ENCODE results near the gene MYL10. TPM values are rescaled to one million over a fixed set of nuclear protein-coding genes. Genes with fewer than 3 reads are reported as not detected.

Gene MYL10
- total and polyA plus RNA-seq, 10 of the 15 experiments (the other 5 are each of a cell fraction or from before 2014, with no cell fraction given) = not detected

DNA sequence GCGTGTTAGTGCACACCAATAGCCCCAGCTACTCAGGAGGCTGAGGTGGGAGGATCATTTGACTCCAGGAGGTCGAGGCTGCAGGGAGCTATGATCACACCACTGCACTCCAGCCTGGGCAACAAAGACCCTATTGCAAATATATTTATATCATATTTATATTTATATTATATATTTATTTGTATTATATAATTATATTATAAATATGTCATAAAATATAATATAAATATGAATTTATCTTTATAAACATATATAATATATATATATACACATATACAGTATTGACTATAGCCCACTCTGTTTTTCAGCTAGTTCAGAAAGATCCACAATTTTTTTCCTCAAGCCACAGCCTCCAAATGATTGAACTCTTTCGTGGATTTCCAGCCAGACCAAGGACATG, 45.3 kb upstream of the MYL10 start:
- H3K4me3 ChIP-seq = no peak overlapping the region
- DNase-seq (ENCODE audit: low read depth, low spot score) = no peak
- BruUV-seq (replicated peaks) = no TSS peak
- no peak for FAIRE-seq
- H3K27me3 ChIP-seq (replicated peaks in 1 of 2; ENCODE audit: control insufficient read depth in 2 of 2, insufficient read depth in 2 of 2, low read length in 1 of 2) = no peaks in the 10 kb centered on the region
- no peaks in the 10 kb centered on the region for H3K36me3 ChIP-seq (ENCODE audit: control insufficient read depth in 2 of 2, insufficient read depth in 2 of 2, low read length in 1 of 2)
- WGBS (ENCODE audit: insufficient coverage, insufficient replicate concordance, low lambda C conversion rate, missing lambda C conversion rate) = 25% methylated on average over 3 of the region's 3 CpGs
- no peaks in the 10 kb centered on the region for H3K4me1 ChIP-seq (ENCODE audit: control insufficient read depth, insufficient read depth, low read length)
- ATAC-seq = no peak
- H3K9me3 ChIP-seq (replicated peaks; ENCODE audit: control insufficient read depth, insufficient read depth, low read length) = no peaks in the 10 kb centered on the region; the same call in 2 of the 3 replicates
- H3K79me2 ChIP-seq (ENCODE audit: control insufficient read depth, insufficient read depth, low read length) = no peaks in the 10 kb centered on the region
- RAD21 ChIA-PET (ENCODE audit: unreplicated experiment) = no interaction called here
- H2AFZ ChIP-seq (ENCODE audit: control insufficient read depth, low read depth, low read length) = no peak overlapping the region
- SMC1A ChIA-PET (ENCODE audit: uncharacterized antibody, unreplicated experiment) = no interaction called here
- no peak overlapping the region for H3K4me2 ChIP-seq (ENCODE audit: control insufficient read depth, insufficient read depth)
- no peak overlapping the region for H3K9ac ChIP-seq (ENCODE audit: control insufficient read depth, insufficient read depth, low read length)
- CTCF ChIA-PET = no interaction called here
- TF ChIP-seq BMI1 (IDR thresholded peaks at IDR 0.05; ENCODE audit: borderline replicate concordance) = no peak
- no peaks in the 10 kb centered on the region for H4K20me1 ChIP-seq (ENCODE audit: control insufficient read depth, insufficient read depth)
- intact Hi-C loops (cut with micrococcal nuclease; ENCODE audit: unreplicated experiment) (no loop called here), in situ Hi-C loops (cut with MboI) (no loop called here)
- H3K27ac ChIP-seq (ENCODE audit: control insufficient read depth, insufficient read depth) = no peak overlapping the region
- POLR2A ChIA-PET = interaction anchor here (0.5 kb wide), 1 partner anchor 720 kb away, joined by 3 read pairs; no protein-coding TSS in a partner anchor

DNA sequence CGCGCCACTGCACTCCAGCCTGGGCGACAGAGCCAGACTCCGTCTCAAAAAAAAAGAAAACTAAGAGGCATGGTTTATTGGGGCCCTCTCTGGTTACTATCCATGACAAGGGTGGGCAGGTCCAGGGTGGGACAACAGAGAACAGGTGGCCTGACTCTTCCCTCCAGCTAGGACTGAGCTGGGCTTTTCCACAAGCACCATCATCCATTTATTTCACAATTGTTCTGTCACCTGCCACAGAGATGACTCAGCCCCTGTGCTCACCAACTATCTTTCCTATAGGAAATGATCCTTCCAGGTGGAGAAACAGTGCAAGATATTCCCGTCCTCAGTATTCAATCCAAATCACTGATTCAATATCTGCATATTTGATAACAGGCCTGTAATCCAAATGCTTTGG, 44.9 kb upstream of the MYL10 start:
- Histone ChIP-seq H3K9me3 (replicated peaks; ENCODE audit: control insufficient read depth, insufficient read depth, low read length) (no peaks in the 10 kb centered on the region; the same call in 2 of the 3 replicates), H3K9ac (ENCODE audit: control insufficient read depth, insufficient read depth, low read length) (no peak overlapping the region), H3K27ac (ENCODE audit: control insufficient read depth, insufficient read depth) (no peak overlapping the region), H3K79me2 (ENCODE audit: control insufficient read depth, insufficient read depth, low read length) (no peaks in the 10 kb centered on the region), H3K36me3 (ENCODE audit: control insufficient read depth in 2 of 2, insufficient read depth in 2 of 2, low read length in 1 of 2) (no peaks in the 10 kb centered on the region), H3K4me3 (no peak overlapping the region), H3K4me2 (ENCODE audit: control insufficient read depth, insufficient read depth) (no peak overlapping the region), H4K20me1 (ENCODE audit: control insufficient read depth, insufficient read depth) (no peaks in the 10 kb centered on the region), H3K27me3 (replicated peaks in 1 of 2; ENCODE audit: control insufficient read depth in 2 of 2, insufficient read depth in 2 of 2, low read length in 1 of 2) (no peaks in the 10 kb centered on the region), H2AFZ (ENCODE audit: control insufficient read depth, low read depth, low read length) (no peak overlapping the region), H3K4me1 (ENCODE audit: control insufficient read depth, insufficient read depth, low read length) (no peaks in the 10 kb centered on the region)
- no peak for TF ChIP-seq EED (IDR thresholded peaks at IDR 0.05; ENCODE audit: low read depth)
- no peak for TF ChIP-seq YY1 (IDR thresholded peaks at IDR 0.05; ENCODE audit: low read depth, low read length)
- no peak for TF ChIP-seq TBL1XR1 (IDR thresholded peaks at IDR 0.05; ENCODE audit: low read depth, low read length)
- TF ChIP-seq TAF1 (IDR thresholded peaks at IDR 0.05; ENCODE audit: borderline replicate concordance, low read depth, low read length) = no peak
- TF ChIP-seq ZNF622 (IDR thresholded peaks at IDR 0.05) = no peak
- no peak for TF ChIP-seq ZNF274 (IDR thresholded peaks at IDR 0.05; ENCODE audit: insufficient read depth, insufficient read length)
- TF ChIP-seq CBFB (IDR thresholded peaks at IDR 0.05; ENCODE audit: low read depth) = no peak
- TF ChIP-seq, protein P1, sequence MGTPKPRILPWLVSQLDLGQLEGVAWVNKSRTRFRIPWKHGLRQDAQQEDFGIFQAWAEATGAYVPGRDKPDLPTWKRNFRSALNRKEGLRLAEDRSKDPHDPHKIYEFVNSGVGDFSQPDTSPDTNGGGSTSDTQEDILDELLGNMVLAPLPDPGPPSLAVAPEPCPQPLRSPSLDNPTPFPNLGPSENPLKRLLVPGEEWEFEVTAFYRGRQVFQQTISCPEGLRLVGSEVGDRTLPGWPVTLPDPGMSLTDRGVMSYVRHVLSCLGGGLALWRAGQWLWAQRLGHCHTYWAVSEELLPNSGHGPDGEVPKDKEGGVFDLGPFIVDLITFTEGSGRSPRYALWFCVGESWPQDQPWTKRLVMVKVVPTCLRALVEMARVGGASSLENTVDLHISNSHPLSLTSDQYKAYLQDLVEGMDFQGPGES (IDR thresholded peaks at IDR 0.05) = no peak
- intact Hi-C loops (cut with micrococcal nuclease; ENCODE audit: unreplicated experiment) (no loop called here), in situ Hi-C loops (cut with MboI) (no loop called here)
- ChIA-PET CTCF (no interaction called here), SMC1A (ENCODE audit: uncharacterized antibody, unreplicated experiment) (no interaction called here), RAD21 (ENCODE audit: unreplicated experiment) (no interaction called here), POLR2A (no interaction called here)
- no peak for ATAC-seq
- no peak for DNase-seq (ENCODE audit: low read depth, low spot score)
- 70% methylated on average over 5 of the region's 5 CpGs for whole genome bisulfite sequencing (ENCODE audit: insufficient coverage, insufficient replicate concordance, low lambda C conversion rate, missing lambda C conversion rate)
- no TSS peak for BruUV-seq (replicated peaks)
- FAIRE-seq = no peak
